CD14-positive monocyte (primary cell): Measurements from ENCODE around the gene PRR16. TPM values are rescaled to one million over a fixed set of nuclear protein-coding genes. Genes with fewer than 3 reads are reported as not detected.

Experiments
- DNase-seq, 3 donors: peaks; one replicate each; pipeline ENCODE4 v3.0.0-alpha.2; 2011 to 2022
- H2AFZ ChIP-seq: 2 replicates; pipeline ENCODE4 v1.6.0; 2012; ENCODE audit warnings: mild to moderate bottlenecking, low read depth, low read length, inconsistent platforms; ENCODE audit not compliant: insufficient read depth, poor library complexity, severe bottlenecking
- H3K27ac ChIP-seq, 2 donors: 1 replicate in 1 of 2; 2 replicates in 1 of 2; pipeline ENCODE4 v1.5.1; 2012 to 2013; ENCODE audit warnings: low read length in 2 of 2, control low read depth in 1 of 2, inconsistent platforms in 1 of 2, low read depth in 1 of 2, mild to moderate bottlenecking in 1 of 2
- H3K27me3 ChIP-seq, 2 donors: one replicate each; pipeline versions ENCODE4 v1.6.0 to v1.6.1; 2011 to 2013; ENCODE audit warnings: low read length in 2 of 2; ENCODE audit not compliant: control insufficient read depth in 2 of 2, insufficient read depth in 2 of 2
- H3K36me3 ChIP-seq, 2 donors: replicated peaks in 1 of 2; 1 replicate in 1 of 2; 2 replicates in 1 of 2; pipeline versions ENCODE4 v1.5.1 to v1.6.1; 2012 to 2013; ENCODE audit warnings: low read length in 2 of 2, control low read depth in 1 of 2, inconsistent platforms in 1 of 2, mild to moderate bottlenecking in 1 of 2; ENCODE audit not compliant: insufficient read depth in 2 of 2, control insufficient read depth in 1 of 2
- H3K4me1 ChIP-seq, 2 donors: 1 replicate in 1 of 2; 2 replicates in 1 of 2; pipeline versions ENCODE4 v1.5.1 to v1.6.1; 2012 to 2013; ENCODE audit warnings: low read length in 2 of 2, control low read depth in 1 of 2, inconsistent platforms in 1 of 2, mild to moderate bottlenecking in 1 of 2, moderate library complexity in 1 of 2; ENCODE audit not compliant: insufficient read depth in 2 of 2, control insufficient read depth in 1 of 2
- H3K4me2 ChIP-seq: replicated peaks from 2 replicates; pipeline ENCODE3; 2012; ENCODE audit warnings: low read length, moderate library complexity, mild to moderate bottlenecking; ENCODE audit not compliant: poor library complexity, severe bottlenecking; ENCODE audit errors: extremely low read depth
- H3K4me3 ChIP-seq, 3 experiments: fragments of 200-600 bp in 1 of 3; sonication (generic) in 1 of 3; replicated peaks in 1 of 3; 1 replicate in 2 of 3; 2 replicates in 1 of 3; pipeline ENCODE4 v1.5.1; 2011 to 2013; ENCODE audit warnings: low read length in 3 of 3, mild to moderate bottlenecking in 3 of 3, control low read depth in 2 of 3, low read depth in 2 of 3, inconsistent platforms in 1 of 3, moderate library complexity in 1 of 3
- H3K79me2 ChIP-seq: 2 replicates; pipeline ENCODE4 v1.6.0; 2012; ENCODE audit warnings: mild to moderate bottlenecking, control low read depth, inconsistent platforms, low read length, moderate library complexity; ENCODE audit not compliant: insufficient read depth
- H3K9ac ChIP-seq: 2 replicates; pipeline ENCODE4 v1.6.0; 2017; ENCODE audit warnings: low read length, mild to moderate bottlenecking; ENCODE audit not compliant: insufficient read depth, poor library complexity, severe bottlenecking
- H3K9me3 ChIP-seq, 2 donors: replicated peaks in 1 of 2; 1 replicate in 1 of 2; 2 replicates in 1 of 2; pipeline versions ENCODE4 v1.5.1 to v1.6.1; 2012 to 2013; ENCODE audit warnings: low read length in 2 of 2, control low read depth in 1 of 2; ENCODE audit not compliant: control insufficient read depth in 1 of 2, insufficient read depth in 1 of 2
- H4K20me1 ChIP-seq: 2 replicates; pipeline ENCODE4 v1.6.0; 2012; ENCODE audit warnings: mild to moderate bottlenecking, low read length, control low read depth, moderate library complexity; ENCODE audit not compliant: insufficient read depth
- H3K27ac Mint-ChIP-seq, 7 donors: one replicate each; pipeline ENCODE4 v1.8.0; 2020; ENCODE audit warnings: mild to moderate bottlenecking in 7 of 7, mixed read lengths in 7 of 7, moderate library complexity in 6 of 7, inconsistent platforms in 2 of 7
- H3K27me3 Mint-ChIP-seq, 3 donors: one replicate each; pipeline ENCODE4 v1.8.0; 2021 to 2022; ENCODE audit warnings: low read depth in 3 of 3, mild to moderate bottlenecking in 3 of 3, mixed read lengths in 3 of 3, moderate library complexity in 3 of 3, inconsistent platforms in 1 of 3
- H3K36me3 Mint-ChIP-seq, 2 donors: one replicate each; pipeline ENCODE4 v1.8.0; 2020; ENCODE audit warnings: mixed read lengths in 2 of 2, inconsistent platforms in 1 of 2, mild to moderate bottlenecking in 1 of 2
- H3K4me1 Mint-ChIP-seq: one replicate; pipeline ENCODE4 v1.8.0; 2020; ENCODE audit warnings: mild to moderate bottlenecking, mixed read lengths
- H3K4me3 Mint-ChIP-seq, 2 donors: one replicate each; pipeline ENCODE4 v1.8.0; 2020; ENCODE audit warnings: mild to moderate bottlenecking in 2 of 2, mixed read lengths in 2 of 2, moderate library complexity in 1 of 2
- H3K9me3 Mint-ChIP-seq, 7 donors: one replicate each; pipeline ENCODE4 v1.8.0; 2020 to 2022; ENCODE audit warnings: mixed read lengths in 7 of 7, mild to moderate bottlenecking in 6 of 7, moderate library complexity in 6 of 7, inconsistent platforms in 2 of 7
- CTCF ChIP-seq: fragments of 200-600 bp; IDR thresholded peaks from one replicate; pipeline ENCODE4 v1.8.0; 2022; ENCODE audit warnings: antibody characterized with exemption, mild to moderate bottlenecking
- WGBS: methylation state at CpG from one replicate; pipeline ENCODE4 v1.1.5; 2013; ENCODE audit warnings: missing lambda C conversion rate; ENCODE audit not compliant: insufficient coverage; 5-methylcytosine and 5-hydroxymethylcytosine counted together
- intact Hi-C, 2 donors: fragments of 100-400 bp; cut with micrococcal nuclease; formaldehyde crosslinking; loops; one replicate each; pipeline versions ENCODE4 v1.15.0 to v1.15.1; 2023
- polyA plus RNA-seq, 3 donors: library from polyadenylated mRNA; depleted of rRNA in 1 of 3; unstranded in 2 of 3; stranded (reverse) in 1 of 3; fragments of 300-500 nt in 2 of 3; fragments of >200 nt in 1 of 3; fragmentation: Illumina TruSeq in 2 of 3; gene quantifications; 1 replicate in 2 of 3; 2 replicates in 1 of 3; pipeline ENCODE4 v1.2.3, GENCODE V29; 2012 to 2021

Gene PRR16
- polyA plus RNA-seq, 3 donors: 0.14 to 0.74 (median 0.56) TPM

DNA sequence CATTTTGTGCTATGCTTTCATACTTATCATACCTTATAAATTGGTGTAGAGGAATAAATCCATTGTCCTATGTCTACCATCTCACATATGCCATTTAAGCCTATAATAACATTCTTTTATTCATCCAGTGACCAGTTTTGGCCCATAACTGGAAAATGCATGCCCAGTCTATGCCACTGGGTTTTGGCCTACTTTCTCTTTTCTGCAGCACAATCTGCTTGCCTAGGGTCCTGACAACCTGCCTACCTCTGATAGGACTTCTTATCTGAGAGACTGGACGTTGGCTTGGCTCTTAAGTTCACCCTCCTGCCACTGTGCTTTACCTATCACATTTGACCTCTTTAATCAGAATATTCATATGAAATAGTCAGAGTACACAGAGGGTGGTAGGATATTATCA, 103.0 kb downstream of the PRR16 start:
- H3K36me3 Mint-ChIP-seq: no peaks in the 10 kb centered on the region
- no CpG with 5 or more reads among the region's 1 CpG for WGBS
- no peak overlapping the region for H3K27ac Mint-ChIP-seq

DNA sequence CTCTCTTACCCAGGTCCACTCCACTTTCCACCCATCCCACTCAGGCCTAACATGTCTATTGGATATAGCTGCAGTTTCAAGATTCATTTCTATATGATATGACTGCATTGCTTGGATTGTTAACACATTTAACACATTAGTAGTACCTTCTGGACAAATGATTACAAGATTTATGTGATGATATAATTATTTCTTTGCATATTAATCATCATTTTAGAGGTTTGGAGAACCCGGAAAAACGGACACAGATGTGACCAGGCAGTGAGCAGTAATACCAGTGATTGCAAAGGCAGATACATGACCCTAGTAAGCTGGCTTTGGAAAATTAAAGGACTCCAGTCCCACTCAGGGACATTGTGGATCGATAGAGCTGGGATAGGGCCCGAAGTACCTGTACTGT, 103.8 kb downstream of the PRR16 start:
- Mint-ChIP-seq H3K4me3 (no peak overlapping the region), H3K9me3 (peaks cover 0 to 16% (median 14%) of the 10 kb centered on the region in 7 donors), H3K27ac (no peak overlapping the region), H3K36me3 (no peaks in the 10 kb centered on the region), H3K27me3 (peaks cover 0 to 2% (median 0%) of the 10 kb centered on the region in 3 donors), H3K4me1 (no peaks in the 10 kb centered on the region)
- Histone ChIP-seq H3K27me3 (no peaks in the 10 kb centered on the region), H4K20me1 (no peaks in the 10 kb centered on the region), H3K9ac (no peak overlapping the region), H3K36me3 (no peaks in the 10 kb centered on the region), H3K79me2 (no peaks in the 10 kb centered on the region), H3K4me3 (no peak overlapping the region), H3K27ac (no peak overlapping the region), H3K4me2 (no peak overlapping the region), H3K9me3 (peaks cover 7 to 17% of the 10 kb centered on the region in 2 donors), H3K4me1 (no peaks in the 10 kb centered on the region), H2AFZ (no peak overlapping the region)
- no peak for DNase-seq
- TF ChIP-seq CTCF: no peak
- 78% methylated on average over 4 of the region's 4 CpGs for WGBS
- intact Hi-C loops: no loop called here

More for the DNA sequence above, 103.0 kb downstream of the PRR16 start:
- Histone ChIP-seq H4K20me1 (no peaks in the 10 kb centered on the region), H3K79me2 (no peaks in the 10 kb centered on the region), H3K9me3 (peaks cover 7 to 17% of the 10 kb centered on the region in 2 donors), H2AFZ (no peak overlapping the region), H3K27me3 (no peaks in the 10 kb centered on the region), H3K4me3 (no peak overlapping the region), H3K9ac (no peak overlapping the region), H3K4me1 (no peaks in the 10 kb centered on the region), H3K27ac (no peak overlapping the region), H3K36me3 (no peaks in the 10 kb centered on the region), H3K4me2 (no peak overlapping the region)
- Mint-ChIP-seq H3K27me3 (peaks cover 0 to 2% (median 0%) of the 10 kb centered on the region in 3 donors), H3K4me1 (no peaks in the 10 kb centered on the region), H3K9me3 (peaks cover 0 to 16% (median 14%) of the 10 kb centered on the region in 7 donors), H3K4me3 (no peak overlapping the region)
- intact Hi-C loops: no loop called here
- no peak for DNase-seq
- TF ChIP-seq CTCF: no peak
